Coronary artery (tissue), 2 donors: ENCODE measurements around the gene UMAD1.

Source experiments
- DNase-seq: peaks from one replicate; pipeline ENCODE4 v3.0.0-alpha.2; 2017; ENCODE audit warnings: low spot score
- H3K27ac ChIP-seq, 2 donors: fragments of 200-600 bp; sonication (generic); one replicate each; pipeline ENCODE4 v1.5.1; 2016 to 2019
- H3K4me3 ChIP-seq: fragments of 200-600 bp; sonication (generic); 2 replicates; pipeline ENCODE4 v1.5.1; 2016; ENCODE audit warnings: mild to moderate bottlenecking, moderate library complexity
- TF ChIP-seq, protein P1 (sequence below): fragments of 200-600 bp; sonication (generic); IDR thresholded peaks from one replicate; pipeline ENCODE4 v1.5.1; 2019; ENCODE audit warnings: antibody characterized with exemption

The UMAD1 gene

DNA sequence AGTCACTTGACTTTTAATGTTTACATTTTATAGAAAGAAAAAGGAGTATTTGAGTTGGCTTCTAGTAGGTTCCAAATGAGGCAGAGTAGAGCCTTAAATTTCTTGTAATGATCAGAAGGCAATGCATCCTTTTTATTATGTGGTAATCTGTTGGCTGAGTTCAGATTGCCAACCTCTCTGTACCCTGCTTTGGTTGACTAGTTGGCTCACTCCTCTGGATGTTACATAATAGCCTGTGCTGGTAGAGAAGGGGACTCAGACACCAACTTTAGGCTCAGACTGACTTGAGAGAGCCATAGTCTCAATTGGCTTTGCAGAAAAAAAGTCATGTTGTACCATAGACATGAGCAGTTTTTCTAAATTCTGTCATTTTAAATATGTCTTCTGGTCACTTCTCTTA is 281.3 kb downstream of the UMAD1 start:
- TF ChIP-seq, protein P1, sequence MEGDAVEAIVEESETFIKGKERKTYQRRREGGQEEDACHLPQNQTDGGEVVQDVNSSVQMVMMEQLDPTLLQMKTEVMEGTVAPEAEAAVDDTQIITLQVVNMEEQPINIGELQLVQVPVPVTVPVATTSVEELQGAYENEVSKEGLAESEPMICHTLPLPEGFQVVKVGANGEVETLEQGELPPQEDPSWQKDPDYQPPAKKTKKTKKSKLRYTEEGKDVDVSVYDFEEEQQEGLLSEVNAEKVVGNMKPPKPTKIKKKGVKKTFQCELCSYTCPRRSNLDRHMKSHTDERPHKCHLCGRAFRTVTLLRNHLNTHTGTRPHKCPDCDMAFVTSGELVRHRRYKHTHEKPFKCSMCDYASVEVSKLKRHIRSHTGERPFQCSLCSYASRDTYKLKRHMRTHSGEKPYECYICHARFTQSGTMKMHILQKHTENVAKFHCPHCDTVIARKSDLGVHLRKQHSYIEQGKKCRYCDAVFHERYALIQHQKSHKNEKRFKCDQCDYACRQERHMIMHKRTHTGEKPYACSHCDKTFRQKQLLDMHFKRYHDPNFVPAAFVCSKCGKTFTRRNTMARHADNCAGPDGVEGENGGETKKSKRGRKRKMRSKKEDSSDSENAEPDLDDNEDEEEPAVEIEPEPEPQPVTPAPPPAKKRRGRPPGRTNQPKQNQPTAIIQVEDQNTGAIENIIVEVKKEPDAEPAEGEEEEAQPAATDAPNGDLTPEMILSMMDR = no peak
- Histone ChIP-seq H3K27ac (no peak overlapping the region), H3K4me3 (no peak overlapping the region)
- no peak for DNase-seq

DNA sequence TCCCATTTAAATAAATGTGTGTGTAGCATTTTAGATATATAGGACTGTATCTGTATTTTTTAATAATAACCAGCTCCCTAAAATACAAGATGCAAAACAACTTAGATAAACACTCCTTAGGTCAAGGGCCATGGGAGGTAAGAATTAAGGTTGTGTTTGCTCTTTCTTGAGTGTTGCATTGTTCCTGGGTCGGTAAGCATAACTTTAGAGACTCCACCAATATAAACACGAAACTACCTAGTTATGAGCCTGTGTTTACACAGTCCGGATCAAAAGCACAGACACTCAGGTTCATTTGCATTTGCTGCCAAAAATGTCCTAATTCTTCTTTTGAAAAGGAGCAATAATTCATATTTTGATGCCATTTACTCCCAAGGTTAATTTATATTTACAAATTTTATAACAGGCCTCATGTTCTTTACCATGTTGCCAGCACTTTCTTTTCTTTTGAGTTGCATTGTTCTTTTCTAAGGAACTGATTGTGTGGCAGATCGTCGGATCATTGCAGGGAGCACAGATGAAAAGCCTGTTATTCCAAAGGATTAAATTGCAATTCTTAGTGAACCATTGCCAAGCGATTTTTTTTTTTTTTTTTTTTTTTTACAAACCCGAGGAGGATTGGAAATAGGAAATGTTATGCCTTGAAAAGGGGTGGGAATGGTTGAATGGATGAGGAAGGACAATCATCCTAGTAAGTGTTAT is 282.3 kb downstream of the UMAD1 start:
- TF ChIP-seq, protein P1 = no peak
- Histone ChIP-seq H3K27ac (no peak overlapping the region), H3K4me3 (no peak overlapping the region)
- no peak for DNase-seq

DNA sequence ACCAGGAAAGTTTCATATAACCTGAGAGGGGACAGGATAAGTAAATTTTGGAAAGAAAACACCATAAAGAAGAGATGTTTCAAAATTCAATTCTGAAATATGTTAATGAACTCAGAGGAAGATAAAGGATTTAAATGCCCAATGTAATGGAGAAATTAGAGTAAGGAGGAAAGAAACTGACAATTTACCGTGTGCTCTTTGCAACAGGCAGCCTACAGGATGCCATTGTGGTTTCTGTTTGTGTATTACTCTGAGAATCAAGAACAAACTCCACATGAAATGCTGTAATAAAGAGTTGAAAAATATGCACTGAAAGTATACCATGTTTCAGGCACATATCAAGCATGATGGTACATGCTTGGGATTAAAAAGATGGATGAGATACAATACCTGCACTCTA is 283.3 kb downstream of the UMAD1 start:
- H3K4me3 ChIP-seq = no peak overlapping the region
- TF ChIP-seq, protein P1 = no peak
- H3K27ac ChIP-seq = no peak overlapping the region
- DNase-seq = no peak

DNA sequence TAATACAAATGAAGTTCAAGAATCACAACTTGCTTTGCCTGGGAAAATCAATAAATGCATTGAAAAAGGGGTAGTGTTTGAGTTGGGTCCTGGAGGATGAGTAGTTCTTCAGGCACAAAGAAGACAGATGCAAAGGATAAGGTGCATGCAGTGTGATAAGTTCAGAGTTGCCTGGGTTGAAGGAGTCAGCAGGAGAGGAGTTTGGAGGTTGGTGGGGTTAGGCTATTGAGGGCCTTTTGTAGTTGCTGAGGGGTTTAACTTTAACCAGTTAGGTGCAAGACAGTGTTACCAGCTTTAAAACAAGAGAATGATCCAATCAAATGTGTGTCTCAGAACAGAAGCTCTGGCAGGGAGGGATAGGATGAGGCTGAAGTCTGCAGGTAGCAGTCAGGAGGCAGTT is 283.8 kb downstream of the UMAD1 start:
- TF ChIP-seq, protein P1 = no peak
- no peak for DNase-seq
- Histone ChIP-seq H3K4me3 (no peak overlapping the region), H3K27ac (no peak overlapping the region)
